ENCODE data around the gene RHBDF2. TPM values are rescaled to one million over a fixed set of nuclear protein-coding genes. Genes with fewer than 3 reads are reported as not detected.
"Not testable (repeated sequence)": the region's sequence is repeated elsewhere in the genome, so short reads cannot be mapped to it uniquely, and the experiment has no call there.

Gene RHBDF2
- total and polyA plus RNA-seq, 2 experiments from 2014 or later: 8.7 to 18.7 TPM

GRCh38 chr17:76510831-76511244, 9.6 kb upstream of the RHBDF2 start:
- no peak for TF ChIP-seq CTCF (IDR thresholded peaks at IDR 0.05; ENCODE audit: low read depth, low read length)
- Histone ChIP-seq H3K4me3 (no peak overlapping the region), H3K36me3 (no peaks in the 10 kb centered on the region), H3K9me3 (ENCODE audit: low read depth) (no peaks in the 10 kb centered on the region), H3K27me3 (no peaks in the 10 kb centered on the region), H3K27ac (no peak overlapping the region), H3K4me1 (ENCODE audit: low read depth) (peaks cover 6% of the 10 kb centered on the region)
- peak; percentile 44 to 49 for DNase-seq (ENCODE audit: low read depth in 1 of 2, low spot score in 1 of 2)

DNA sequence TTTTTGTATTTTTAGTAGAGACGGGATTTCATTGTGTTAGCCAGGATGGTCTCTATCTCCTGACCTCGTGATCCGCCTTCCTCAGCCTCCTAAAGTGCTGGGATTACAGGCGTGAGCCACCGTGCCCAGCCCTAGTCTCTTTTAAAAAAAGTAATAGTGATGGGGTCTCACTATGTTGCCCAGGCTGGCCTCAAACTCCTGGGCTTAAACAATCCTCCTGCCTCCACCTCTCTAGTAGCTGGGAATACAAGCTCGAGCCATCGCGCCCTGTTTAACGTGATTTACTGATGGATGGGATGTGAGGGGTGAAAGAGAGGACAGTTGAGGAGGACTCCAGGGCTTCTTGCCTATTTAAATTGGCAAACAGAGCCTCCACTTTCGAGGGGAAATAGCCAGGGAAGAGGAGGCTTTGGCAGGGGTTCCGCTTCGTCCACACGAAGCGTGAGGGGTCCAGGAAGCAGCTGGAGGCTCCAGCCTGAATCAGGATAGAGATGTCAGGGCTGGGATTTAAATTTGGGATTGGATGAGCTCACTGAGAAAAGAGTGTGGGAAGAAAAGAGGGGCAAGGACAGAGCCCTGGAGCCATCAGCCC, 7.3 kb upstream of the RHBDF2 start:
- H3K27ac ChIP-seq; H3K9me3 ChIP-seq (ENCODE audit: low read depth); H3K27me3 ChIP-seq; H3K36me3 ChIP-seq; DNase-seq (ENCODE audit: low read depth in 1 of 2, low spot score in 1 of 2); H3K4me1 ChIP-seq (ENCODE audit: low read depth); H3K4me3 ChIP-seq: not testable (repeated sequence)

GRCh38 chr17:76506408-76507345, 5.5 kb upstream of the RHBDF2 start:
- peak; percentile 89 for TF ChIP-seq CTCF (IDR thresholded peaks at IDR 0.05; ENCODE audit: low read depth, low read length)
- Histone ChIP-seq H3K4me3 (no peak overlapping the region), H3K9me3 (ENCODE audit: low read depth) (no peaks in the 10 kb centered on the region), H3K36me3 (no peaks in the 10 kb centered on the region), H3K4me1 (ENCODE audit: low read depth) (peaks cover 12% of the 10 kb centered on the region), H3K27ac (no peak overlapping the region), H3K27me3 (no peaks in the 10 kb centered on the region)
- peak; percentile 71 to 83 for DNase-seq (ENCODE audit: low read depth in 1 of 2, low spot score in 1 of 2)

DNA sequence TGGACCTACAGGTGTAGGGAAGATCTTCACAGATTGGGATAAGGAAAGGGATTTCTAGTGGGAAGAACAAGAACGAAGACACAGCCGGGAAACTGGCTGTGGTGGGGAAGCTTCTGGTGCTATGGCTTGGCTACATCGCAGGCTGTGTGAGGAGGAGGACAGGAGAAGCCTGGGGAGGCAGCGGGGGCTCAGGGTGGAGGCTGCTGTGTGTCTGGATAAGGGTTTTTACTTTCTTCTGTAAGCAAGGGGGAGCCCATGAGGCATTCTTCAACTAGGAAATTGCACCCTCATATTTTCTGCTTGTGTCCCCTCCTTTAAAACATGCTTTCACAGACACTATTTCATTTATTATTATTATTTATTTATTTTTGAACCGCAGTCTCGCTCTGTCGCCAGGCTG, 2.9 kb upstream of the RHBDF2 start:
- TF ChIP-seq CTCF (IDR thresholded peaks at IDR 0.05; ENCODE audit: low read depth, low read length): peak; percentile 5
- no peaks in the 10 kb centered on the region for H3K27me3 ChIP-seq
- no peaks in the 10 kb centered on the region for H3K36me3 ChIP-seq
- peaks cover 8% of the 10 kb centered on the region for H3K4me1 ChIP-seq (ENCODE audit: low read depth)
- DNase-seq (ENCODE audit: low read depth in 1 of 2, low spot score in 1 of 2): peak in 1 of 2 donors; percentile 35
- H3K9me3 ChIP-seq (ENCODE audit: low read depth): no peaks in the 10 kb centered on the region
- H3K4me3 ChIP-seq: no peak overlapping the region
- H3K27ac ChIP-seq: no peak overlapping the region

- Histone ChIP-seq H3K27ac (no peak overlapping the region), H3K27me3 (no peaks in the 10 kb centered on the region), H3K4me3 (no peak overlapping the region), H3K9me3 (ENCODE audit: low read depth) (no peaks in the 10 kb centered on the region), H3K36me3 (no peaks in the 10 kb centered on the region), H3K4me1 (ENCODE audit: low read depth) (peaks cover 20% of the 10 kb centered on the region)
- no peak for TF ChIP-seq CTCF (IDR thresholded peaks at IDR 0.05; ENCODE audit: low read depth, low read length)
- DNase-seq (ENCODE audit: low read depth in 1 of 2, low spot score in 1 of 2): no peak
Measured at GRCh38 chr17:76502341-76503211, 1.4 kb upstream of the RHBDF2 start.

Measured in cardiac muscle cell (in vitro differentiated cells and primary cell).